GM10248 (cell line): Measurements from ENCODE around the gene DENND4C.

Source experiments
- CTCF ChIA-PET: fragments of 300-600 bp; sonication (Branson Sonifier 250); formaldehyde crosslinking; extraction: SDS; loops from one replicate; lab custom pipeline; 2021; ENCODE audit warnings: antibody characterized with exemption; lab: Yijun Ruan, JAX
- POLR2A ChIA-PET: fragments of 350-650 bp; sonication (Branson Sonifier 250); formaldehyde crosslinking; extraction: SDS; loops from one replicate; lab custom pipeline; 2020; ENCODE audit warnings: antibody characterized with exemption; lab: Yijun Ruan, JAX
- DNase-seq: peaks from one replicate; pipeline ENCODE4 v3.0.0; 2012; ENCODE audit errors: extremely low spot score
- TF ChIP-seq, protein P1 (sequence below): IDR thresholded peaks from 2 replicates; pipeline ENCODE4 v1.5.1; 2012; ENCODE audit warnings: mild to moderate bottlenecking, low read depth; ENCODE audit errors: extremely low read depth, missing control alignments, control extremely low read depth

Gene DENND4C

DNA sequence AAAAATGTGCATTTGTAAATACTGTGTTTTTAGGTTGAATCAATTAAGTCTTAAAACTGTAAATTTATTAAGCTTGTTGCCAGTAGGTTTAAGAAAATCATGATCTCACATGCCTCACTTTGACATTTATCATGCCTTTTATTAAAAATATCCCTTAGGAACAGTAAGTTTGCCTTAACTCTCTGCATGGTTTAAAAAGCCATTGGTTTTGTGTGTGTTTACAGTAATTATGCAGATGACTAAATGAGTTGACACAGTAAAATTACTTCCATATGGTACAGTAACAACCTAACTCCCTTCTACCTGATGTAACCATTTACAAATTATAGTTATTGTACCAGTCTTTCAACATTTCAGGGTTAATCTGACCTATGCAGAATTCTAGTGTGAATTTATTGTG, 143.0 kb downstream of the DENND4C start:
- POLR2A ChIA-PET, result no interaction called here
- TF ChIP-seq, protein P1, sequence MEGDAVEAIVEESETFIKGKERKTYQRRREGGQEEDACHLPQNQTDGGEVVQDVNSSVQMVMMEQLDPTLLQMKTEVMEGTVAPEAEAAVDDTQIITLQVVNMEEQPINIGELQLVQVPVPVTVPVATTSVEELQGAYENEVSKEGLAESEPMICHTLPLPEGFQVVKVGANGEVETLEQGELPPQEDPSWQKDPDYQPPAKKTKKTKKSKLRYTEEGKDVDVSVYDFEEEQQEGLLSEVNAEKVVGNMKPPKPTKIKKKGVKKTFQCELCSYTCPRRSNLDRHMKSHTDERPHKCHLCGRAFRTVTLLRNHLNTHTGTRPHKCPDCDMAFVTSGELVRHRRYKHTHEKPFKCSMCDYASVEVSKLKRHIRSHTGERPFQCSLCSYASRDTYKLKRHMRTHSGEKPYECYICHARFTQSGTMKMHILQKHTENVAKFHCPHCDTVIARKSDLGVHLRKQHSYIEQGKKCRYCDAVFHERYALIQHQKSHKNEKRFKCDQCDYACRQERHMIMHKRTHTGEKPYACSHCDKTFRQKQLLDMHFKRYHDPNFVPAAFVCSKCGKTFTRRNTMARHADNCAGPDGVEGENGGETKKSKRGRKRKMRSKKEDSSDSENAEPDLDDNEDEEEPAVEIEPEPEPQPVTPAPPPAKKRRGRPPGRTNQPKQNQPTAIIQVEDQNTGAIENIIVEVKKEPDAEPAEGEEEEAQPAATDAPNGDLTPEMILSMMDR, result no peak

DNA sequence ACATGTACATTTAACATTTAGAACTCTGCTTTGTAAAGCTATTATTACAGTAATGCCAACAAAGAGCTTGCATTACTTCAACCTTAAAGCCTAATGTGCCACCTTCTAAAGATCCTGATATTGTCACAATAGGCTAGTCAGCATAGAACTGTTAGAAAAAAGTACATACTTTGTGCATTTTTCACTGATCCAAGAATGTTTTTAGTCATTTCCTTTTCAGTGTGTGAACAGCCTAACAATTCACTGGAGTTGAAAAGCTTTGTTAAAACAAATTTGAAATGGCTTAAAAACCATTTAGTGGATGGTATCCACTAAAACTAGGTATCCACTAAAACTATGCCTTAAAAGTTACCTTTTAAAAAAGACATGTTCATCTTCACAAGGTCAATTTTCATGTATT, 145.0 kb downstream of the DENND4C start:
- TF ChIP-seq, protein P1, result no peak
- POLR2A ChIA-PET, result interaction anchor here (0.6 to 1.2 kb wide), 2 partner anchors 11 to 677 kb away, joined by 3 to 7 read pairs; no protein-coding TSS in a partner anchor
- no peak for DNase-seq
- CTCF ChIA-PET, result interaction anchor here (0.9 to 1.6 kb wide), 4 partner anchors 9 to 89 kb away, joined by 3 to 7 read pairs (median 4); no protein-coding TSS in a partner anchor

More for the DNA sequence above, 143.0 kb downstream of the DENND4C start:
- CTCF ChIA-PET, result no interaction called here
- DNase-seq, result no peak

DNA sequence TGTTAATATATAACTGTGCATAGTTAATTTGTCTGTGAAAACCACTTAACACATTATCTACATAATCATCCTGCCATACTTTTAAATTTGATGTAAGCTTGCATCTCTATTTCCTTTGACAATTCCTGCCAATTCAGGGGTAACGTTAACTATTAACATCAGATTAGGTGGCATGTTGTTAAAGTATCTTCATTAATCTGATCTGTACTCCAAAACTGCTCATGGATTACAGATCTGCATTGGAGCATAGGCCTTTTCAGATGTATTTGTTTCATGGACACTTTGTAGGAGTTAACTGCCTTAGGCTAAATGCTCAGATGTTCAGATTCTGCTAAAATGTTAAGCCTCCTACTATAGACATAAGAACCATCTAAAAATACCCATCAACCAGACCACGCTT, 146.4 kb downstream of the DENND4C start:
- TF ChIP-seq, protein P1, result no peak
- POLR2A ChIA-PET, result interaction anchor here (0.6 to 1.2 kb wide), 2 partner anchors 31 to 32 kb away, joined by 5 to 7 read pairs; partner anchors contain the start of gene ACER2
- CTCF ChIA-PET, result interaction anchor here (0.7 to 1.6 kb wide), 3 partner anchors 8 to 80 kb away, joined by 3 read pairs; no protein-coding TSS in a partner anchor
- DNase-seq, result no peak

DNA sequence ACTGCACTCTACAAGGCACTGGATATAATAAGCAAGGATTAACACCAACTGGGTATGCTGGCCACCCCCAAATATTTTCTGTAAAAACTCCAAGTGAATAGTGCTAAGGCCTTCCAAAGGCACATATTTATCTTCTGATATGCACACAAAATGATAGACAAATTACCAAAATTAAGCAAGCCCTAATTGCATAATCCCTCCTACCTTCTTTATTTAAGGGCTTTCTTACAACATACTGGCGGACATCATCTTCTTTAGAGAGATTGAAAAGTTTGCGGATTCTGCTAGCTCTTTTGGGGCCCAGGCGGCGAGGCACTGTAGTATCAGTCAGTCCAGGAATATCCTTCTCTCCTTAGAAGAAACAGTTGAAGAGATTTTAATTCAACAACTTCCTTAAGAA, 147.7 kb downstream of the DENND4C start:
- POLR2A ChIA-PET, result interaction anchor here (1.2 kb wide), 1 partner anchor 31 kb away, joined by 7 read pairs; the partner anchor contains the start of gene ACER2
- CTCF ChIA-PET, result interaction anchor here (1.5 kb wide), 1 partner anchor 17 kb away, joined by 3 read pairs; no protein-coding TSS in a partner anchor
- TF ChIP-seq, protein P1, result no peak
- no peak for DNase-seq

DNA sequence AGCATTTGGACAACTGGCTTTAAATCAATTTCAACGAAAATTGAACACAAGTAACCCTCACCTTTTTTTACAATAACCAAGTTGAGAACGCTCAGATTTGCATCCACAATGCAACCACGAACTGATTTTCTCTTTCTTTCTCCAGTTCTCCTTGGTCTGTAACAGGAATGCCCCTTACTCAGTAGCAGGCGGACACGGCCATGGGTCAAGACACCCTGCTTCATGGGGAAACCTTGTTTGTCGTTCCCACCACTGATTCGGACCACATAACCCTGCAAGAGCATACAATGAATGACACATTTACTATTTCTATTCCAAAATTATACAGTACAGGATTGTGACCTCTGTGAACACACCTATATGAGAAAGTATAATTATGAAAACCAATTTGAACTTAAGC, 148.2 kb downstream of the DENND4C start:
- POLR2A ChIA-PET, result interaction anchor here (2.0 kb wide), 1 partner anchor 9 kb away, joined by 17 read pairs; no protein-coding TSS in a partner anchor
- TF ChIP-seq, protein P1, result no peak
- CTCF ChIA-PET, result interaction anchor here (1.1 kb wide), 1 partner anchor 8 kb away, joined by 3 read pairs; no protein-coding TSS in a partner anchor
- no peak for DNase-seq

DNA sequence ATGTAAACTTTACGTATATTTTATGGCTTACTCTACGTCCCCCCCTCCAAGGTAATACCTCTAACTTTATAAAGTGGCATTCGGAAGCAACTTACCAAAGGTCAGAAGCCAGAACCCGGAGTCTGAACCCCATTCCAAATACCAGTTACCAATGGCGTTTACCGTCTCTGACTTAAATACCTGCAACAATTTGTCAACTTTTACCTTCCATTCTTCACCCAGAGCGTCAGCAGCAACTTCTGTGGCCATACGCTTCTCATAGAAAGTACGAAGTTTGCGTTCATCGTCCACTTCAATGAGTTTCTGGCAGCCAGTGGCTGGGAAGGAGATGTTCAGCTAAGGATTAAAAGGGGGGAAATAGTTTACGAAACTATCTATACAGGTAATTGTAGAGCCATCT, 148.8 kb downstream of the DENND4C start:
- ChIA-PET CTCF (interaction anchor here (1.1 kb wide), 1 partner anchor 9 kb away, joined by 3 read pairs; no protein-coding TSS in a partner anchor), POLR2A (interaction anchor here (0.7 to 2.0 kb wide), 3 partner anchors 9 to 329 kb away, joined by 3 to 17 read pairs (median 3); partner anchors contain the start of gene ACER2)
- no peak for DNase-seq
- TF ChIP-seq, protein P1, result no peak
